ENCODE results near the gene GLMN.
"Not testable (repeated sequence)": the region's sequence is repeated elsewhere in the genome, so short reads cannot be mapped to it uniquely, and the experiment has no call there.

The GLMN gene

DNA sequence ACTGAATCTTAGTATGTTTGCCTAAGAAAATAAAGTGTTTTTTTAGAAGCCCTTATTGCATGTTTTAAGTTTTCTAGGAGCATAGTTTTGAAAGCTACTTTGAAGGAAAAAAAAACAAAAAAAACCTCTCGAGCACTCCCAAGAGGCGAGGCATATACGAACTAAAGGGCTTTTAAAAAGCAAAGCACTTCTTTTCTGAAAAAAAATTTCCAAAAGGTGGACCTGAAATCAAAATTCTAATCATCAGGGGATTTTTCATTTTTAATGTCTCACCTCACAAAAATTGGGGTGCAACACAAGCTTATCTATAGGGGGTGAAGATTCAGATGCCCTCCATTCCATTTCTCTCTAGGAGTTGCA lies 594 bp downstream of the GLMN start:
- DNase-seq, result no peak

GRCh38 chr1:92291372-92291999 lies 7.3 kb downstream of the GLMN start:
- DNase-seq, result peak; percentile 25

DNA sequence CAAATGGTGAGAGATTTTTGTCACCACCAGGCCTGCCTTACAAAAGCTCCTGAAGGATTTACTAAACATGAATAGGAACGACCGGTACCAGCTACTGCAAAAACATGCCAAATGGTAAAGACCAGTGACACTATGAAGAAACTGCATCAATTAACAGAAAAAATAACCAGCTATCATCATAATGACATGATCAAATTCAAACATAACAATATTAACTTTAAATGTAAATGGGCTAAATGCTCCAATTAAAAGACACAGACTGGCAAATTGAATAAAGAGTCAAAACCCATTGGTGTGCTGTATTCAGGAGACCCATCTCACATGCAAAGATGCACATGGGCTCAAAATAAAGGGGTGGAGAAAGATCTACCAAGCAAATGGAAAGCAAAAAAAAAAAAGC lies 17.4 kb downstream of the GLMN start:
- DNase-seq, result not testable (repeated sequence)

DNA sequence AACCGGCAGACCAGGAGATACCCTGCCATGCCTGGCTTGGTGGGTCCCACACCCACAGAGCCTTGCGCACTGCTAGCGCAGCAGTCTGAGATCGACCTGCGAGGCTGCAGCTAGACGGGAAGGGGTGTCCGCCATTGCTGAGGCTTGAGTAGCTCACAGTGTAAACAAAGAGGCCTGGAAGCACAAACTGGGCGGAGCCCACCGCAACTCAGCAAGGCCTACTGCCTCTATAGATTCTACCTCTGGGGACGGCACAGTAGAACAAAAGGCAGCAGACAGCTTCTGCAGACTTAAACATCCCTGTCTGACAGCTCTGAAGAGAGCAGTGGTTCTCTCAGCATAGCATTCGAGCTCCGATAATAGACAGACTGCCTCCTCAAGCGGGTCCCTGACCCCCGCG lies 19.0 kb downstream of the GLMN start:
- not testable (repeated sequence) for DNase-seq

DNA sequence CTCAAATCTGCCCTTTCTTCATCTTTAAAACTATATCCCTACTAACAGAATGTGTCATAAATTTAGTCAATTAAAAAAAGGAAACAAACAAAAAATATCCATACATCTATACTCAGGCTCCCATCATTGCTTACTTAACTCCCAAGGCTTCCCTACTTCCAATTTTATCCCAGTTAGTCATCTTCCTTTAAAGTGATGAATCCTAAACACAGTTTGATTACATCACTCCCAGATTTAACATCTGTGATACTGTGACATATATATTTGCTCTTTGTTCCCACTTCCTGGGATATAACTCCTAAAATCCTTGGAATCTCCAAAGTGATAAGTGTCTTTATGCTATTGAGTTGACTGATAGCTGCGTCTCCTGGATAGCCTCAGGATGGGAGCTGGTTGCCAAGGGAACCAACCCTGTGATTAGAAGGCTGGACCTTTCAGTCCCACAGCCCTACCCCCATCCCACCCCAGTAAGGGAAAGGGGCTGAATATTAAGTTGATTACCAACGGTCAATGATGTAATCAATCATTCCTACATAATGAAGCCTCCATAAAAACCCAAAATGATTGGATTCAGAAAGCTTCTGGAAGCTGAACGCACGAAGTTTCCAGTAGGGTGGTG lies 21.6 kb downstream of the GLMN start:
- DNase-seq, result no peak

DNA sequence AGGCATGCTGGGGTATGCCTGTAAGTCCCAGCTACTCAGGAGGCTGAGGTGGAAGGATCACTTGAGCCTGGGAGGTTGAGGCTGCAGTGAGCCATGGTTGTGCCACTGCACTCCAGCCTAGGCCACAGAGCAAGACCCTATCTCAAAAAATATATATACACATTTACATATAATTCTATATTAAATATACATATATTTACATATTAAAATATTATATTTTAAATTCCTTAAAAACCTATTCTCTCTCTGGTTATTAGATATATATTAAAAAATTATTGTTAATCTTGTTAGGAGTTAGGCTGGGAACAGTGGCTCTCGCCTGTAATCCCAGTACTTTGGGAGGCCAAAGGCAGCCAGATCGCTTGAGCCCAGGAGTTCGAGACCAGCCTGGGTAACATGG lies 22.7 kb downstream of the GLMN start:
- no peak for DNase-seq

DNA sequence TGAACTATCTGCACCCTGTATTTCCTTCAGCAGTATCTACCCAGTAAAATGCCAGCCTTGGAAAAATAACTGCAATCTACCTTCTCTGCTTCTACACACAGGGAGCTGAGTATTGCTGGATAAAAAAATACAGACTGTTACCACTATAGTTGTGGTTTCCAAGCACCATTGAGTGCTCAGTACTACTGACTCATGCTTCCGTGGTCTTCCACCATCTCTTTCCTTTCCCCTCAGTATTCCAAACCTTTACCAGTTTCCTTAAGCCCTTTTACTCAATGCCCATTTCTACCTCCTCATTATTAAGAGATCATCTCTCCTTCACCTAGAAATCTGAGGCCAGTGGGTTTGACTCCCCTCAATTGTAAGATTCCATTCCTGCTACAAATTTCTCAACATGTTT lies 23.8 kb downstream of the GLMN start:
- no peak for DNase-seq

DNA sequence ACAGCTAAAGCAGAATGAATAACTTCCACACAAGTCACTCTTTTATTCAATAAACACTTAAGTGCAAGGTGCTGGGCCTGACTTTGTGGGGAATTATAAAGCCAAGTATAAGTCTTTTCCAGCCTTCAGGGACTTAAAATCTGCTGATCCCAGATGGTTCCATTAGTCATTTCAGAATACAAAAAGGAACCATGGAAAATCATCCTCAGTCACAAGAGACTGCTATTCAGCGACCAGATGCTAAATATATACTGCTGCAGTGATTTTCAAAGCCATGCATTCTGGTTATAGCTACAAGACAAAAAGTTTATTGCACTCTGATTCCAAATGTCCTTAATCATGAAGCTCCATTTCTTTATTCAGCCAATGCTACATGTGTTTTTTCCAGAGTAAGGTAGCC lies 25.7 kb downstream of the GLMN start:
- no peak for DNase-seq

- no peak for DNase-seq
Observed at GRCh38 chr1:92262516-92262915, 36.3 kb downstream of the GLMN start.

GRCh38 chr1:92259350-92259749 lies 39.4 kb downstream of the GLMN start:
- no peak for DNase-seq

DNA sequence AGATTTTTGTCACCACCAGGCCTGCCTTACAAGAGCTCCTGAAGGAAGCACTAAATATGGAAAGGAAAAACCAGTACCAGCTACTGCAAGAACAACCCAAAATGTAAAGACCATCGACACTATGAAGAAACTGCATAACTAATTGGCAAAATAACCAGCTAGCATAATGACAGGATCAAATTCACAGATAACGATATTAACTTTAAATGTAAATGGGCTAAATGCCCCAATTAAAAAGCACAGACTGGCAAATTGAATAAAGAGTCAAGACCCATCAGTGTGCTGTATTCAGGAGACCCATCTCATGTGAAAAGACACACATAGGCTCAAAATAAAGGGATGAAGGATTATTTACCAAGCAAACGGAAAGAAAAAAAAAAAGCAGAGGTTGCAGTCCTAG lies 44.1 kb downstream of the GLMN start:
- not testable (repeated sequence) for DNase-seq

- no peak for DNase-seq
Observed at GRCh38 chr1:92244376-92244775, 54.4 kb downstream of the GLMN start.

DNA sequence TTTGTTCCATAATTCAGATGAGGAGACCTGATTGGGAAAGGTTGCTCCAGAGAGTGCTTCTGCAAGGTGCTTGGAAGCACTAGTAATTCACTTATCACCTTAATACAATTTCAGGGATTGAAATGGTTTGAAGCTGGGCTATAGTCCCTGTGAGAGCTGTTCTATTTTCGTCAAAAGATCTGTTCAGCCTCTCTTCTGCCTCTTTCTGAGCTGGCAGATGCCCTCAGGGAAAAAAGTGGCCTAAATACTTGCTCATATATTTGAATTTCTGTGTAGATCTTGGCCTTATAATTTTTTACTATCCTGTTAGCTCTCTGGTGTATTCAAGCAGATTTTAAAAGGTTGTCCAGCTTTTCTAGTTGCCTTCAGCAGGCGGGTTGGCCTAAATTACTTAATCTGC lies 58.8 kb downstream of the GLMN start:
- no peak for DNase-seq

DNA sequence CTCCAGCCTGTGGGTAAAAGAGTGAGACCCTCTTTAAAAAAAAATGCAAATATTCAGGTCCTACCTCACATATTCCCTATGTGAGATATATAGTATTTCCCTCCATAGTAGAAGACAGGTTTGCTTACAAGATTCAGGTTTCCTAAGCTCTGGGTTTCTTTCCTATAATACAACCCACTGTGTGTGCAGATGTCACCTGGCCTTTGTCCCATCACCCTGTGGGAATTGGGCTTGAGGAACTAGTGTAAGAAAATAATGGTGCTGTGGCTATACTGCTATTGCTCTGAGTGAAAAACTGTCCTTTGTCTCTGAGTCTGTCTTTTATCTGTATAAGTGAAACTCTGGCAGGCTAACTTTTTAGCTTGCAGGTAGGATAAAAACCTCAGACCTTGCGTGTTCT lies 68.1 kb downstream of the GLMN start:
- no peak for DNase-seq

DNA sequence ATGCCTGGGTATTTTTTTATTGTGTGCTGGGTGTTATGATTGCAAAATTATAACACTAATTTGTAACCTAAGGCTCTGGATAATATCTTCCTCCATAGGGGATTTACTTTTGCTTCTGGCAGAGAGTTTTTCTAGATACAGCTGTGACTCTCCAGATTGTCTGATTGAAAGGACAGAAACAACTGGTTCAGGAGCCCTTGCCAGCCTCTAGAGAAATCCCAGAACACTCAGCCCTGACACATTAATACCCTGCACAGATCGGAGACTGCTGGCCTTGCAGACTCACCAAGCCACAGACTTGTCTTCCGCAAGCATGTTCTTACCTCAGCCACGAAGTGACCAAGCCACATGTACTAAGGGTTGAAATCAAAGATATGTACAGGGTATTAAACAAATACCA lies 70.4 kb downstream of the GLMN start:
- no peak for DNase-seq

DNA sequence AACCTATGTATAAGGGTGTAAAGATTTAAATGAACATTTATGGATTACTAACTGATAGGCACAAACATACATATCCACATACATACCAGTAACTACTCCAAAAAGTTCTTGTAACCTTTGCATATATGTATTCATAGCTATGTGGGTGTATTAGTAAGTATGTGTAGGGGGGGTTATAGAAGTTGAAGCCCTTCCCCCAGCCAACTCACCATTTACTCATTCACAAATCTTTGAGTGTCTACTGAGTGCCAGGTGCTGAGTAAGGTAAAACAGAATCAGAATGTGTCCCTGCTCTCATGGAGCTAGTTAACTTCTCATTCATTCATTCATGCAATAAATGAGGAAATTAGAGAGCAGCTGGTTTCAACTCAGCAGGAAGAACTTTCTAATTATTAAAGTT lies 79.8 kb downstream of the GLMN start:
- DNase-seq, result no peak

DNA sequence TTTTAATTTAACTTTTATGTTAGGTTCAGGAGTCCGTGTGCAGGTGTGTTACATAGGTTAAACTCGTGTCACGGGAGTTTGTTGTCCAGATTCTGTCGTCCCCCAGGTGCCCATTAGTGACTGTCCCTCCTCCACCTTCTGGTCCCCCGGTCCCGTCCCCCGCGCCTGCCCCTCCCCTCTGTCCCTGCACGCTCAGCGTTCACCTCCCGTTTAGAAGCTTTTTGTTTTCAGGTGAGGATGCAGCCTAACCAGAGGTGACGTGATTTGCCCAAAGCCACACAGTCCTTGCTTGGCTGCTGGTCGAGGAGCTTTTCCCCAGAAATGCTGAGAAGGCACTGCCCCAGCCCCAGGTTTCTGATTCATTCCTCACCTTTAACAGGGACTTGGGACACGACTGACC lies 80.2 kb downstream of the GLMN start:
- DNase-seq, result no peak

DNA sequence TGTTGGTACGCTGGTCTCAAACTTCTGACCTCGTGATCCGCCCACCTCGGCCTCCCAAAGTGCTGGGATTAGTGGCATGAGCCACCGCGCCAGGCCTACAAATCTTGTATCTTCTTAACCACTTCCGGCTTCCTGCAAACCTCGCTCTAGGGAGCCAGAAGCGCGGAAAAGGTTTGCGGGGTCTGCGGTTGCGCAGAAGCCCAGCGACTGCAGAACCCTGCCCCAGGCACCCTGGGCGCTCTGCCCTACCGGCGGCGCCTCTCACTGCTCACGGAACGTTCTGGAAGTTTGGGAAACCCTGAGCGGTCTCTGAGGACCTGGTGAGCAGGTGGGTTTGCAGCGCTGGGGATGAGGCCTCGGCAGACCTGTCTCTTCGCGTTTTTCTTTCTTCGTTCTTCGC lies 81.1 kb downstream of the GLMN start, which contains the start of gene C1orf146:
Gene C1orf146, plus strand, starts transcription at position 195 of the 400 bp plus-strand sequence. CDS start 13,506 bp downstream, outside the sequence.
- DNase-seq, result no peak

DNA sequence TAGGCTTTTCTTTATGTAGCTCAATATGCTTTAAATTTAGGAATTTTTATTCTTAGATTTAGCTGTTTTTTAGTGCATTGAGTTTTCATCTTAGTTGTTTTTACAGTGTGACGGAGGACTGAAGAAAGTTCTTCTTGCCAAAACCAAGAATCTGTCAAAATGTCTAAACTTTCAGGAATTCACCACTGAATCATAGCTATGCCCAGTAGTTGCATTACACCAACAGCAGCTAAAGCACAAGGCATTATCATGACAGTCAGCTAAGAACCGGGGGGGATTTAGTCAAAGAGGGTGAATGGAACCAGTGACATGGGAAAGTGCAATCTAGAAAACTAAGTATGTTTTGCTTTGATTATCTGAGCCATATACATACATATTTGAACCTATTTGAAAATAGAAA lies 87.6 kb downstream of the GLMN start:
- no peak for DNase-seq

GRCh38 chr1:92210701-92211100 lies 88.1 kb downstream of the GLMN start:
- DNase-seq, result no peak

GRCh38 chr1:92203105-92203504 lies 95.7 kb downstream of the GLMN start:
- no peak for DNase-seq

DNA sequence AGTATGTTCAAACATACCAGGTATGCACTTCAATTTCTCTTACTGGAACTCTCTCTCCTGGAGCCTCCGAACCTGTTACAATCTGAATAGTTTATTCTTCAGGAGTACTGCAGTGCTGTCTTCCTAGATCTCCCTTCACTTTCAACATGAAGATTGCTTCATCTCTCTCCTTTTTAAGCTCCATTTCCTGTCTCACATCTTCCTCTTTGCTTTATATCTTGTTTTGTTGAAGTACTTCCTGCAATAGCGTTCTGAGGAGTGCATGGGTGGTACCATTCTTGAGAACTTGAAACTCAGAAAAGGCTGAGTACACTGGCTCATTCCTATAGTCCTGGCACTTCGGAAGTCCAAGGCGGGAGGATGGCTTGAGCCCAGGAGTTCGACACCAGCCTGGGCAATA lies 96.8 kb downstream of the GLMN start:
- DNase-seq, result no peak
